Measurements from ENCODE around the gene CD302.
"Not testable (repeated sequence)": the region's sequence is repeated elsewhere in the genome, so short reads cannot be mapped to it uniquely, and the experiment has no call there.

CD302 gene

DNA sequence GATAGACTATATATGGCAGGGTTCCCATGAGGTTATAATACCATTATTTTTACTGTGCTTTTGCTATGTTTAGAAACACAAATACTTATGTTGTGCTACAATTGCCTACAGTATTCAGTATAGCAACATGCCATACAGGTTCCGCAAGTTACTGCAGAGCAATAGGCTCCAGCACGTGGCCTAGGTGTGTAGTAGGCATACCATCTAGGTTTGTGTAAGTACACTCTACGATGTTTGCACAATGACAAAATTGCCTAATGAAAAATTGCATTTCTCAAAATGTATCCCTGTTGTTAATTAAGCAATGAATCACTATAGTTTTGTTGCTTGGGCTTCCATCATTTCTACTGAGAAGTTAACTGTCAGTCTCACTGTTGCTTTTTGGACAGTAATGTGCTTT lies 9.8 kb downstream of the CD302 start:
- H3K9me3 ChIP-seq (replicated peaks in 1 of 11) = no peaks in the 10 kb centered on the region
- TF ChIP-seq Cebpa-rat (IDR thresholded peaks at IDR 0.05) = no peak
- H3K27me3 ChIP-seq = no peaks in the 10 kb centered on the region
- H4K20me1 ChIP-seq = no peaks in the 10 kb centered on the region
- no peak overlapping the region for H3K27ac ChIP-seq
- no peak overlapping the region for H3K4me3 ChIP-seq
- no peaks in the 10 kb centered on the region for H3K36me3 ChIP-seq
- no peak overlapping the region for H3K9ac ChIP-seq
- peaks cover 0 to 15% (median 0%) of the 10 kb centered on the region in 10 experiments; a peak in 6 of 20 replicates for H3K4me1 ChIP-seq
- H3K4me2 ChIP-seq = no peak overlapping the region

DNA sequence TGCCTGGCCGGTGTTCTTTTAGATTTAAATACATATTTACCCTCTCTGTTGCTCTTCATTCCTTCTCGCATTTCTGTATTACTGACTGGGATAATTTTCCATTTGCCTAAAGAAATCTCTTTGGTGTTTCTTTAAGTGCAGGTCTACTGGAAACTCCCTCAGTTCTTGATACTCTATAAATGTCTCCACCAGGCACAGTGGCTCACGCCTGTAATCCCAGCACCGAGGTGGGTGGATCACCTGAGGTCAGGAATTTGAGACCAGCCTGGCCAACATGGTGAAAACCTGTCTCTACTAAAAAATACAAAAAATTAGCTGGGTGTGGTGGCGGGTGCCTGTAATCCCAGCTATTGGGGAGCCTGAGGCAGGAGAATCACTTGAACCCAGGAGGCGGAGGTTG lies 10.4 kb downstream of the CD302 start:
- not testable (repeated sequence) for H3K36me3 ChIP-seq; H4K20me1 ChIP-seq; H3K4me3 ChIP-seq; H3K9ac ChIP-seq; H3K4me1 ChIP-seq; H3K27ac ChIP-seq; H3K27me3 ChIP-seq; H3K4me2 ChIP-seq; H3K9me3 ChIP-seq (replicated peaks in 1 of 11)

DNA sequence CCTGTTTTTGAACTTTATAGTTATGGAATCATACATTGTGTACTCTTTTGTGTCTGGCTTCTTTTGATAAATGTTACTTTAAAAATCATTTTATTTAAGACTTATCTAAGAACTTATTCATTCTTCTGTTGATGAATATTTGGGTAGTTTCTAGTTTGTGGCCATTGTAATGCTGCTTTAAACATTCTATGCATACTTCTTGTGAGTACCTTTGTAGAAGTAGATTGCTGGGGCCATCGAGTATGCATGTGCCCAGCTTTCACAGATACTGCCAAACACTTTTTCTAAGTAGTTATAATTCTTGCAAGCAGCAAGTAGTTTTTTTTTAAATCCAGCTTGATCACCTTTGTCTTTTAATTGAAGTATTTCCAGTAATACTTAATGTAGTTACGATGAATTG lies 11.1 kb downstream of the CD302 start:
- H3K9ac ChIP-seq = no peak overlapping the region
- no peak for TF ChIP-seq Cebpa-rat (IDR thresholded peaks at IDR 0.05)
- no peaks in the 10 kb centered on the region for H3K9me3 ChIP-seq (replicated peaks in 1 of 11)
- no peaks in the 10 kb centered on the region for H3K36me3 ChIP-seq
- H3K27me3 ChIP-seq = no peaks in the 10 kb centered on the region
- peaks cover 0 to 2% (median 0%) of the 10 kb centered on the region in 10 experiments; a peak in 4 of 20 replicates for H3K4me1 ChIP-seq
- H3K4me3 ChIP-seq = no peak overlapping the region
- H3K27ac ChIP-seq = no peak overlapping the region
- H3K4me2 ChIP-seq = no peak overlapping the region
- H4K20me1 ChIP-seq = no peaks in the 10 kb centered on the region

GRCh38 chr2:159785195-159785594 lies 12.8 kb downstream of the CD302 start:
- H3K27me3 ChIP-seq = no peaks in the 10 kb centered on the region
- no peak overlapping the region for H3K4me3 ChIP-seq
- H4K20me1 ChIP-seq = no peaks in the 10 kb centered on the region
- H3K4me2 ChIP-seq = no peak overlapping the region
- H3K36me3 ChIP-seq = no peaks in the 10 kb centered on the region
- H3K9me3 ChIP-seq (replicated peaks in 1 of 11) = no peaks in the 10 kb centered on the region
- no peak overlapping the region for H3K9ac ChIP-seq
- no peak overlapping the region for H3K27ac ChIP-seq
- TF ChIP-seq Cebpa-rat (IDR thresholded peaks at IDR 0.05) = no peak
- peaks cover 0 to 11% (median 0%) of the 10 kb centered on the region in 10 experiments; a peak in 3 of 20 replicates for H3K4me1 ChIP-seq

GRCh38 chr2:159784744-159785143 lies 13.3 kb downstream of the CD302 start:
- H3K4me1 ChIP-seq = peaks cover 0 to 11% (median 0%) of the 10 kb centered on the region in 10 experiments; a peak in 3 of 20 replicates
- H3K27ac ChIP-seq; H3K36me3 ChIP-seq; H4K20me1 ChIP-seq; H3K27me3 ChIP-seq; H3K4me3 ChIP-seq; H3K9ac ChIP-seq; H3K9me3 ChIP-seq (replicated peaks in 1 of 11); H3K4me2 ChIP-seq: not testable (repeated sequence)

DNA sequence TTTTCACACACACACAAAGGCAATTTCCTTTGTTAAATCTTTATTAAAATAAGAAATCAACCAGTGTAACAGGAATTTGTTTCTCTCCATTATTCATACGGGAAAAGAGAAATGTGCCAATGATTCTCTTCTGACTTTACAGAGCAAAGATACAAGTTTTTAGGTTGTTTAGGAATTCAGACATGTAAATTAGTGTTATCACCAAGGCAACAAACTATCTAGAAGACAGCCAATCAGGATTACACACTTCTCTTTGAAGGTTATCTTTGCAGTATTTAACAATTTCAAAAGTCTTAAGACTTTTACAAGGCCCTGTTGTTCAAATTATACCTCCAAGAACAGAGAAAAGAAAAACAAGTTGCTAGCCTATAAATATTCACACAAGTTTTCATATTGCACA lies 14.5 kb downstream of the CD302 start:
- H3K27me3 ChIP-seq = no peaks in the 10 kb centered on the region
- H3K9me3 ChIP-seq (replicated peaks in 1 of 11) = no peaks in the 10 kb centered on the region
- TF ChIP-seq Cebpa-rat (IDR thresholded peaks at IDR 0.05) = no peak
- peaks cover 0 to 15% (median 0%) of the 10 kb centered on the region in 10 experiments; a peak in 7 of 20 replicates for H3K4me1 ChIP-seq
- H3K4me3 ChIP-seq = no peak overlapping the region
- no peak overlapping the region for H3K4me2 ChIP-seq
- no peak overlapping the region for H3K9ac ChIP-seq
- no peaks in the 10 kb centered on the region for H3K36me3 ChIP-seq
- no peaks in the 10 kb centered on the region for H4K20me1 ChIP-seq
- H3K27ac ChIP-seq = no peak overlapping the region

GRCh38 chr2:159776321-159776720 lies 21.7 kb downstream of the CD302 start:
- TF ChIP-seq Cebpa-rat (IDR thresholded peaks at IDR 0.05) = no peak
- peaks cover 0 to 30% (median 3%) of the 10 kb centered on the region in 10 experiments; a peak in 8 of 20 replicates for H3K4me1 ChIP-seq
- no peaks in the 10 kb centered on the region for H3K27me3 ChIP-seq
- no peak overlapping the region for H3K9ac ChIP-seq
- no peaks in the 10 kb centered on the region for H3K9me3 ChIP-seq (replicated peaks in 1 of 11)
- H3K36me3 ChIP-seq = peaks cover 0 to 26% (median 8%) of the 10 kb centered on the region in 11 experiments; a peak in 8 of 22 replicates
- H4K20me1 ChIP-seq = peaks cover 0 to 6% (median 0%) of the 10 kb centered on the region in 11 experiments; a peak in 2 of 22 replicates
- H3K27ac ChIP-seq = no peak overlapping the region
- no peak overlapping the region for H3K4me2 ChIP-seq
- H3K4me3 ChIP-seq = no peak overlapping the region

DNA sequence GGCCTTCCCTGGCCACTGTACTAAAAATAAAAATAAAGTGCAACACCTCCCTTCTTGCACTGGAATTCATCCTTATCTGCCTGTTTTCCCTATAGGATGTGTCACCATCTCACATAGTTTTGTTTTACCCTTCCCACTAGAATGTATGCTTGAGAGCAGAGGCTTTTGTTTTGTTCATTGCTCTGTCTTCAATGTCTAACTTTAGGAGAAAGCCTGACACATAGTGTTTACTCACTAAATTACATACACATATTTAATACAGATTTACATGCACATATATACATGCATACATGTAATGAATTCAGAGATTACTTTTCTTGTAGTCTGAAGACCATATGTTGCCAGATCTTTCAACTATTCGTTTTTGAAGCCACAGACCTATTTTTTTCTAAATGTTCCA lies 23.0 kb downstream of the CD302 start:
- H3K9me3 ChIP-seq (replicated peaks in 1 of 11) = no peaks in the 10 kb centered on the region
- peaks cover 5 to 39% (median 15%) of the 10 kb centered on the region in 11 experiments; a peak in 18 of 22 replicates for H3K36me3 ChIP-seq
- H3K4me1 ChIP-seq = peaks cover 0 to 23% (median 3%) of the 10 kb centered on the region in 10 experiments; a peak in 8 of 20 replicates
- no peak overlapping the region for H3K9ac ChIP-seq
- TF ChIP-seq Cebpa-rat (IDR thresholded peaks at IDR 0.05) = no peak
- H3K27me3 ChIP-seq = no peaks in the 10 kb centered on the region
- no peak overlapping the region for H3K27ac ChIP-seq
- H3K4me2 ChIP-seq = no peak overlapping the region
- H4K20me1 ChIP-seq = peaks cover 0 to 6% (median 0%) of the 10 kb centered on the region in 11 experiments; a peak in 2 of 22 replicates
- no peak overlapping the region for H3K4me3 ChIP-seq

GRCh38 chr2:159774370-159774990 lies 23.5 kb downstream of the CD302 start:
- H3K36me3 ChIP-seq = peaks cover 11 to 45% (median 21%) of the 10 kb centered on the region in 11 experiments; a peak in 19 of 22 replicates
- peaks cover 0 to 21% (median 3%) of the 10 kb centered on the region in 10 experiments; a peak in 8 of 20 replicates for H3K4me1 ChIP-seq
- peaks cover 0 to 6% (median 0%) of the 10 kb centered on the region in 11 experiments; a peak in 2 of 22 replicates for H4K20me1 ChIP-seq
- H3K4me3 ChIP-seq = no peak overlapping the region
- no peaks in the 10 kb centered on the region for H3K9me3 ChIP-seq (replicated peaks in 1 of 11)
- no peaks in the 10 kb centered on the region for H3K27me3 ChIP-seq
- no peak overlapping the region for H3K4me2 ChIP-seq
- no peak overlapping the region for H3K9ac ChIP-seq
- no peak for TF ChIP-seq Cebpa-rat (IDR thresholded peaks at IDR 0.05)
- H3K27ac ChIP-seq = no peak overlapping the region

- Histone ChIP-seq H3K36me3 (peaks cover 17 to 51% (median 27%) of the 10 kb centered on the region in 11 experiments; a peak in 19 of 22 replicates), H3K27ac (no peak overlapping the region), H3K4me2 (no peak overlapping the region), H3K9me3 (replicated peaks in 1 of 11) (no peaks in the 10 kb centered on the region), H4K20me1 (peaks cover 0 to 12% (median 0%) of the 10 kb centered on the region in 11 experiments; a peak in 3 of 22 replicates), H3K4me1 (peaks cover 0 to 21% (median 3%) of the 10 kb centered on the region in 10 experiments; a peak in 8 of 20 replicates), H3K9ac (no peak overlapping the region), H3K4me3 (no peak overlapping the region), H3K27me3 (no peaks in the 10 kb centered on the region)
- no peak for TF ChIP-seq Cebpa-rat (IDR thresholded peaks at IDR 0.05)
These were observed 24.1 kb downstream of the CD302 start for GRCh38 chr2:159773886-159774285.
